IMR-90 (cell line): ENCODE results near the gene KIFC3. TPM values are rescaled to one million over a fixed set of nuclear protein-coding genes. Genes with fewer than 3 reads are reported as not detected.

Experiments
- ATAC-seq: fragments of 200-7000 bp; cut with Tn5 transposase; 2 replicates; pipeline ENCODE4 v1.9.1; 2020; ENCODE audit warnings: low read depth, mild to moderate bottlenecking, moderate library complexity
- BruUV-seq: library from RNA; stranded (reverse); fragments of 400-500 nt; replicated peaks from 2 replicates; lab custom pipeline; 2021; lab: Mats Ljungman, UMichigan
- CTCF ChIA-PET: fragments of 300-600 bp; formaldehyde crosslinking; extraction: SDS; loops from one replicate; lab custom pipeline; 2021; ENCODE audit warnings: antibody characterized with exemption; lab: Yijun Ruan, JAX
- POLR2A ChIA-PET: fragments of 300-600 bp; sonication (Branson Sonifier 250); formaldehyde crosslinking; loops from one replicate; lab custom pipeline; 2022; ENCODE audit warnings: antibody characterized with exemption; ENCODE audit not compliant: unreplicated experiment; lab: Charles Lee
- DNase-seq: peaks from one replicate; pipeline ENCODE4 v3.0.0; 2013
- H2AFZ ChIP-seq: replicated peaks from 2 replicates; pipeline ENCODE3; 2013; ENCODE audit warnings: low read length, mild to moderate bottlenecking; ENCODE audit not compliant: poor library complexity
- H2AK5ac ChIP-seq: 2 replicates; pipeline ENCODE4 v1.6.1; 2013; ENCODE audit warnings: low read depth, low read length, inconsistent platforms
- H2AK9ac ChIP-seq: replicated peaks from 2 replicates; pipeline ENCODE3; 2013; ENCODE audit warnings: mild to moderate bottlenecking, low read depth, low read length, moderate library complexity; ENCODE audit not compliant: poor library complexity
- H2BK120ac ChIP-seq: 2 replicates; pipeline ENCODE4 v1.6.1; 2013; ENCODE audit warnings: low read depth, low read length, inconsistent platforms
- H2BK15ac ChIP-seq: 3 replicates; pipeline ENCODE4 v1.6.1; 2013; ENCODE audit warnings: low read depth, low read length, inconsistent platforms
- H2BK20ac ChIP-seq: 2 replicates; pipeline ENCODE4 v1.6.1; 2013; ENCODE audit warnings: low read depth, mild to moderate bottlenecking, inconsistent platforms, low read length, moderate library complexity
- H2BK5ac ChIP-seq: 2 replicates; pipeline ENCODE4 v1.6.1; 2013; ENCODE audit warnings: mild to moderate bottlenecking, low read depth, low read length, inconsistent platforms; ENCODE audit not compliant: poor library complexity, severe bottlenecking
- H3K14ac ChIP-seq: replicated peaks from 2 replicates; pipeline ENCODE4 v1.6.1; 2013; ENCODE audit warnings: low read depth, low read length, inconsistent platforms
- H3K18ac ChIP-seq: 2 replicates; pipeline ENCODE4 v1.6.1; 2013; ENCODE audit warnings: low read depth, low read length, control low read depth
- H3K23ac ChIP-seq: 2 replicates; pipeline ENCODE4 v1.6.1; 2013; ENCODE audit warnings: low read depth, low read length, inconsistent platforms
- H3K27ac ChIP-seq: 2 replicates; pipeline ENCODE4 v1.5.1; 2013; ENCODE audit warnings: mild to moderate bottlenecking, control low read depth, low read length; ENCODE audit not compliant: insufficient read depth
- H3K27me3 ChIP-seq: 2 replicates; pipeline ENCODE4 v1.6.1; 2013; ENCODE audit warnings: low read length; ENCODE audit not compliant: control insufficient read depth, insufficient read depth
- H3K36me3 ChIP-seq: 2 replicates; pipeline ENCODE4 v1.6.1; 2013; ENCODE audit warnings: low read length, mixed read lengths; ENCODE audit not compliant: control insufficient read depth, insufficient read depth
- H3K4ac ChIP-seq: 2 replicates; pipeline ENCODE4 v1.6.1; 2013; ENCODE audit warnings: low read depth, low read length, inconsistent platforms
- H3K4me1 ChIP-seq: 2 replicates; pipeline ENCODE4 v1.6.1; 2013; ENCODE audit warnings: low read length, mixed read lengths; ENCODE audit not compliant: control insufficient read depth, insufficient read depth
- H3K4me2 ChIP-seq: 2 replicates; pipeline ENCODE4 v1.6.1; 2013; ENCODE audit warnings: low read depth, mild to moderate bottlenecking, control low read depth, low read length, moderate library complexity
- H3K4me3 ChIP-seq: 2 replicates; pipeline ENCODE4 v1.5.1; 2013; ENCODE audit warnings: low read depth, mild to moderate bottlenecking, control low read depth, low read length, moderate library complexity; ENCODE audit not compliant: insufficient read depth
- H3K56ac ChIP-seq: 2 replicates; pipeline ENCODE4 v1.6.1; 2013; ENCODE audit warnings: low read length, inconsistent platforms; ENCODE audit not compliant: insufficient read depth; ENCODE audit errors: extremely low read depth
- H3K79me1 ChIP-seq, 2 experiments: 2 replicates each; pipeline ENCODE4 v1.6.1; 2013; ENCODE audit warnings: low read length in 2 of 2, inconsistent platforms in 1 of 2, low read depth in 1 of 2
- H3K9ac ChIP-seq: 2 replicates; pipeline ENCODE4 v1.6.1; 2013; ENCODE audit warnings: low read depth, low read length, control low read depth
- H3K9me1 ChIP-seq: 2 replicates; pipeline ENCODE4 v1.6.1; 2013; ENCODE audit warnings: low read length, inconsistent platforms; ENCODE audit not compliant: insufficient read depth
- H3K9me3 ChIP-seq: 2 replicates; pipeline ENCODE4 v1.6.1; 2013; ENCODE audit warnings: low read length; ENCODE audit not compliant: control insufficient read depth, insufficient read depth
- H4K20me1 ChIP-seq: 2 replicates; pipeline ENCODE4 v1.6.1; 2013; ENCODE audit warnings: low read length, inconsistent platforms; ENCODE audit not compliant: insufficient read depth
- H4K5ac ChIP-seq: 2 replicates; pipeline ENCODE4 v1.6.1; 2013; ENCODE audit warnings: mild to moderate bottlenecking, low read depth, low read length, control low read depth
- H4K8ac ChIP-seq, 2 experiments: 2 replicates each; pipeline ENCODE4 v1.6.1; 2013; ENCODE audit warnings: low read depth in 2 of 2, low read length in 2 of 2, control low read depth in 1 of 2, inconsistent platforms in 1 of 2
- H4K91ac ChIP-seq: 2 replicates; pipeline ENCODE4 v1.6.1; 2013; ENCODE audit warnings: low read depth, low read length, inconsistent platforms; ENCODE audit not compliant: insufficient read depth
- BHLHE40 ChIP-seq: fragments of 150-350 bp; IDR thresholded peaks from 2 replicates; pipeline ENCODE4 v1.6.1; 2016; ENCODE audit warnings: mild to moderate bottlenecking, low read depth, low read length
- CEBPB ChIP-seq: IDR thresholded peaks from 2 replicates; pipeline ENCODE4 v1.6.1; 2012; ENCODE audit warnings: low read depth, low read length, improper control_type of control experiment
- FOS ChIP-seq: fragments of 150-350 bp; IDR thresholded peaks from 2 replicates; pipeline ENCODE4 v1.6.1; 2016; ENCODE audit warnings: low read depth, low read length
- MAZ ChIP-seq: IDR thresholded peaks from 2 replicates; pipeline ENCODE4 v1.6.1; 2012; ENCODE audit warnings: low read depth, mild to moderate bottlenecking, low read length, improper control_type of control experiment, moderate library complexity, borderline replicate concordance
- POLR2A ChIP-seq: IDR thresholded peaks from 2 replicates; pipeline ENCODE4 v1.6.1; 2012; ENCODE audit warnings: mild to moderate bottlenecking, low read depth, low read length
- RAD21 ChIP-seq: IDR thresholded peaks from 2 replicates; pipeline ENCODE4 v1.6.1; 2012; ENCODE audit warnings: low read length, improper control_type of control experiment
- RFX5 ChIP-seq: IDR thresholded peaks from 2 replicates; pipeline ENCODE4 v1.8.0; 2012; ENCODE audit warnings: low read depth, mild to moderate bottlenecking, low read length, moderate library complexity
- SMC3 ChIP-seq: fragments of 150-350 bp; IDR thresholded peaks from 2 replicates; pipeline ENCODE4 v1.6.1; 2016; ENCODE audit warnings: low read depth, mild to moderate bottlenecking, antibody characterized with exemption, low read length, moderate library complexity
- WGBS, 2 experiments: methylation state at CpG; one replicate each; pipeline versions ENCODE4 v1.1.5 to v1.1.7; 2013; ENCODE audit warnings: missing lambda C conversion rate in 2 of 2; ENCODE audit not compliant: insufficient read length in 1 of 2; ENCODE audit errors: extremely low coverage in 2 of 2; 5-methylcytosine and 5-hydroxymethylcytosine counted together
- dilution Hi-C: fragments of 300-500 bp; cut with HindIII; formaldehyde crosslinking; loops from one replicate; pipeline ENCODE4 v1.14.3; 2018; ENCODE audit warnings: low sequenced_read_pairs; ENCODE audit not compliant: unreplicated experiment
- in situ Hi-C: fragments of 300-500 bp; cut with MboI; formaldehyde crosslinking; loops from 3 replicates; pipeline ENCODE4 v1.14.3; 2019; ENCODE audit warnings: low sequenced_read_pairs, inconsistent platforms, mixed read lengths
- intact Hi-C: fragments of 100-400 bp; cut with micrococcal nuclease; formaldehyde crosslinking; loops from 2 replicates; pipeline ENCODE4 v1.10.0; 2022
- polyA plus RNA-seq, 3 experiments: library from polyadenylated mRNA; depleted of rRNA; stranded (reverse); fragments of >200 nt; gene quantifications; 2 replicates each; pipeline ENCODE4 v1.2.3, GENCODE V29; 2012; ENCODE audit warnings: low replicate concordance in 1 of 3
- total RNA-seq: library from RNA; depleted of rRNA; stranded (reverse); fragments of >200 nt; gene quantifications from 2 replicates; pipeline ENCODE4 v1.2.3, GENCODE V29; 2012
- TF ChIP-seq, protein P1 (sequence below): fragments of 150-350 bp; IDR thresholded peaks from 2 replicates; pipeline ENCODE4 v1.6.1; 2017; ENCODE audit warnings: mild to moderate bottlenecking, antibody characterized with exemption, low read length, low read depth
- TF ChIP-seq, protein P2 (sequence below): fragments of 150-350 bp; IDR thresholded peaks from 2 replicates; pipeline ENCODE4 v1.6.1; 2016; ENCODE audit warnings: low read depth, mild to moderate bottlenecking, low read length, moderate library complexity, borderline replicate concordance

Gene KIFC3
- total and polyA plus RNA-seq, 2 of the 4 experiments (the other 2 are of a cell fraction), result 48.6 to 62.5 TPM

DNA sequence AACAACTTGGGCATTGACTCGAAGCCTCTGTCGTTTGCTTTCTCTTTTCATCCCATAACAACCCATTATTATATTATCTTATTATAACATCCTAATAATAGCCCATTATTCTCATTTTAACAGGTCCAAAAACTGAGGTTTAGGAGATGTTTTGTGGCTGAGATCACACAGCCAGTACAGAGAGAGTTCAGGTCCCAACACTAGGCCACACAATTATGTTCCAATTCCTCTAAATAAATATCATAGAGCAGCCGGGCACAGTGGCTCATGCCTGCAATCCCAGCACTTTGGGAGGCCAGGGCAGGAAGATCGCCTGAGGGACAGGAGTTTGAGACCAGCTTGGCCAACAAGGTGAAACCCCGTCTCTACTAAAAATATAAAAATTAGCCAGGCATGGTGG lies 40.3 kb upstream of the KIFC3 start:
- Histone ChIP-seq H3K9ac (no peak overlapping the region), H2BK15ac (no peak overlapping the region), H4K5ac (no peak overlapping the region), H4K91ac (no peak overlapping the region), H2AK9ac (no peak overlapping the region), H3K4me1 (peaks cover 7% of the 10 kb centered on the region; the same call in 1 of the 2 replicates), H3K36me3 (no peaks in the 10 kb centered on the region), H3K79me1 (no peaks in the 10 kb centered on the region), H3K9me1 (0 out of 2 replicates have a peak, but pooled peaks cover 2% of the 10 kb centered on the region), H2BK20ac (no peak overlapping the region), H3K27ac (no peak overlapping the region), H2BK120ac (no peak overlapping the region), H3K9me3 (no peaks in the 10 kb centered on the region), H2BK5ac (no peak overlapping the region), H4K20me1 (no peaks in the 10 kb centered on the region), H3K4me3 (no peak overlapping the region), H2AFZ (no peak overlapping the region), H2AK5ac (no peak overlapping the region), H3K14ac (no peak overlapping the region), H3K56ac (no peak overlapping the region), H3K4ac (no peak overlapping the region), H3K23ac (no peak overlapping the region), H3K18ac (no peak overlapping the region), H4K8ac (no peak overlapping the region), H3K4me2 (no peak overlapping the region), H3K27me3 (peaks cover 14% of the 10 kb centered on the region)
- no peak for DNase-seq
- CTCF ChIA-PET, result no interaction called here
- in situ Hi-C loops (no loop called here), intact Hi-C loops (no loop called here), dilution Hi-C loops (no loop called here)
- ATAC-seq, result 0 out of 2 replicates have a peak, but pooled peaks have one; percentile 17
- no CpG with 5 or more reads among the region's 5 CpGs for WGBS, 2 experiments
- POLR2A ChIA-PET, result no interaction called here
- BruUV-seq, result no TSS peak
- TF ChIP-seq CEBPB (no peak), RFX5 (no peak), MAZ (no peak), RAD21 (no peak), FOS (no peak), SMC3 (no peak), BHLHE40 (no peak), POLR2A (no peak)
- TF ChIP-seq, protein P1, sequence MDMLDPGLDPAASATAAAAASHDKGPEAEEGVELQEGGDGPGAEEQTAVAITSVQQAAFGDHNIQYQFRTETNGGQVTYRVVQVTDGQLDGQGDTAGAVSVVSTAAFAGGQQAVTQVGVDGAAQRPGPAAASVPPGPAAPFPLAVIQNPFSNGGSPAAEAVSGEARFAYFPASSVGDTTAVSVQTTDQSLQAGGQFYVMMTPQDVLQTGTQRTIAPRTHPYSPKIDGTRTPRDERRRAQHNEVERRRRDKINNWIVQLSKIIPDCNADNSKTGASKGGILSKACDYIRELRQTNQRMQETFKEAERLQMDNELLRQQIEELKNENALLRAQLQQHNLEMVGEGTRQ, result no peak
- TF ChIP-seq, protein P2, sequence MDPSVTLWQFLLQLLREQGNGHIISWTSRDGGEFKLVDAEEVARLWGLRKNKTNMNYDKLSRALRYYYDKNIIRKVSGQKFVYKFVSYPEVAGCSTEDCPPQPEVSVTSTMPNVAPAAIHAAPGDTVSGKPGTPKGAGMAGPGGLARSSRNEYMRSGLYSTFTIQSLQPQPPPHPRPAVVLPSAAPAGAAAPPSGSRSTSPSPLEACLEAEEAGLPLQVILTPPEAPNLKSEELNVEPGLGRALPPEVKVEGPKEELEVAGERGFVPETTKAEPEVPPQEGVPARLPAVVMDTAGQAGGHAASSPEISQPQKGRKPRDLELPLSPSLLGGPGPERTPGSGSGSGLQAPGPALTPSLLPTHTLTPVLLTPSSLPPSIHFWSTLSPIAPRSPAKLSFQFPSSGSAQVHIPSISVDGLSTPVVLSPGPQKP, result no peak
